Left colon (tissue), 2 donors: Measurements from ENCODE around the gene OBP2B. TPM values are rescaled to one million over a fixed set of nuclear protein-coding genes. Genes with fewer than 3 reads are reported as not detected.
"Not testable (repeated sequence)": the region's sequence is repeated elsewhere in the genome, so short reads cannot be mapped to it uniquely, and the experiment has no call there.

Experiments
- ATAC-seq: fragments of 200-7000 bp; cut with Tn5 transposase; one replicate; pipeline ENCODE4 v1.9.1; 2020; ENCODE audit warnings: mild to moderate bottlenecking, moderate library complexity
- DNase-seq, 2 donors: peaks; one replicate each; pipeline ENCODE4 v3.0.0-alpha.2; 2020
- intact Hi-C, 2 donors: fragments of 100-400 bp; cut with DNase I in 1 of 2; cut with micrococcal nuclease in 1 of 2; formaldehyde crosslinking; loops; one replicate each; pipeline versions ENCODE4 v1.11.2 to v1.14.0; 2022; cut with DNase I, micrococcal nuclease
- total RNA-seq, 2 donors: library from RNA; stranded (reverse); fragmentation: NEBNext Ultra II Directional; extraction: Animal tissue kit (Norgen Biotek cat#: 25700); gene quantifications; one replicate each; pipeline ENCODE4 v1.2.1, GENCODE V29; 2021
- donor health status: DM: no; HTN: no; CAD: no.
- donor health status: DM: yes; HTN: yes; CAD: no.

OBP2B gene
- total RNA-seq, 2 donors from 2014 or later: not detected

DNA sequence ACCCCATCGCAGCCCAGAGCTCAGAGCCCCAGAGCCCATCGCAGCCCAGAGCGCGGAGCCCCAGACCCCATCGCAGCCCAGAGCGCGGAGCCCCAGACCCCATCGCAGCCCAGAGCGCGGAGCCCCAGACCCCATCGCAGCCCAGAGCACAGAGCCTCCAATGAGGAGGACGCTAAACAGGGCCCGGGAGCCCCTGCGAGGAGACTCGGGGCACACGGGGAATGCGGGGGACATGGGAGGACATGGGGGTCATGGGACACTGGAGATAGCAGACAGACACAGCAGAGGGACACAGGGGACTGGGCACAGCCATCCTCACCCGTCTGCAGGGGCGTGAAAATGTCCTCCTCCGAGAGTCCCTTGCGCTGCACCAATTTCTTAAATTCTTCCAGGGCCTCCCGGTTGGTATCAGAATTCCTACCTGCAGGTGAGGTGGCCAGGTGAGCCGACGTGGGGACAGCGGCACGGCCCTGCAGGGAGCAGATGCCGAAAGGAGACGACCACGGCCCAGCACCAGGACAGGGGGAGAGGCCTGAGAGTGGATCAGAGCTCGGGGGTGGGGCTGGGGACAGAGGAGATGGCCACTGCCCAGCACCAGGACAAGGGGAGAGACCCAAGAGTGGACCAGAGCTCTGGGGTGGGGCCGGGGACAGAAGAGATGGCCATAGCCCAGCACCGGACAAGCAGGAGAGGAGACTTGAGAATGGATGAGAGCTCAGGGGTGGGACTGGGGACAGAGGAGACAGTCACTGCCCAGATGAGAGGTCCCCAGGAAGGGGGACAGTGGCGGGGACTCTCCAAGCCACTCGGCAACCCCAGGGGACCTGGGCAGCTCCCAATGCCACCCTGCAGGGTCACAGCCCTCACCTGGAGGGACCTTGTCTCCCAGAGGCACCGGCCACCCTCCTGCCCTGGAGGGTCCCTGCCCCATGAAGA lies 2.8 kb downstream of the OBP2B start:
- ATAC-seq (no peak), DNase-seq (no peak)
- intact Hi-C loops: no loop called here

DNA sequence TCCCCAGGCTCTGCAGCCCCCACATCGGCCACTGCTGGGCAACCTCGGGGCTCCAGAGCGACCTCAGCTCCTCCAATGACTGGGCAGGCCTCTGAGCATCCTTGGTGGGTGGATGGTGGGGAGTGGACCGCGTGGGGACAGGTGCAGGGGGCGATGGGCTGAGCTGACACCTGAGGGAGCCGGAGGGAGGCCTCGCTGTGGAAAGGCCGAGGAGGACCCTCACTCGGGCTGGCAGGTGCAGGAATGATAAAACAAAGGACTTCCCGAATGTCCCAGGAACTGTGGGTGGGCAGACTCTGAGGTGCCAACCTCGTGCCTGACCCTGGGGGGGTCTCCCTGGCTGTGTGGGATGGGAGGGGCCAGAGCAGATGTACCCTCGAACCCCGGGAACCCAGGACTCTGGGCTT lies 3.6 kb downstream of the OBP2B start:
- intact Hi-C loops, DNase-seq, ATAC-seq: not testable (repeated sequence)

DNA sequence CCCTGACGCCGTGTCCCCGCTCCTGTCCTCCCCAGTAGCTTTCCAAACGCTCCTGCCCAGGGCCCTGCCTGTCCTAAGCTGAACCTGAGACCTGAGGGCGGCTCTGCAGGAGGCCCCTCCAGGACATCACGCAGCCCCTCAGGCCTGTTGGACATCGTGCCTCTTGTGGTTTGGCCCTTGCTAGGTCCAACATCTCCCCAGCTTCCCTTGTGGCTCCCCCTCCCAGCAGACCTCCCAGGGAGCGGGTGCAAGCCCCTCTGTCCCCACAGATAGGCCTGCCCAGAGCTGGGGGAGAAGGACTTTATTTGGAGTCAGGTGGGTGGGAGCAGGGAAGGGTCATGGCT lies 4.1 kb downstream of the OBP2B start:
- ATAC-seq: no peak
- intact Hi-C loops: no loop called here

DNA sequence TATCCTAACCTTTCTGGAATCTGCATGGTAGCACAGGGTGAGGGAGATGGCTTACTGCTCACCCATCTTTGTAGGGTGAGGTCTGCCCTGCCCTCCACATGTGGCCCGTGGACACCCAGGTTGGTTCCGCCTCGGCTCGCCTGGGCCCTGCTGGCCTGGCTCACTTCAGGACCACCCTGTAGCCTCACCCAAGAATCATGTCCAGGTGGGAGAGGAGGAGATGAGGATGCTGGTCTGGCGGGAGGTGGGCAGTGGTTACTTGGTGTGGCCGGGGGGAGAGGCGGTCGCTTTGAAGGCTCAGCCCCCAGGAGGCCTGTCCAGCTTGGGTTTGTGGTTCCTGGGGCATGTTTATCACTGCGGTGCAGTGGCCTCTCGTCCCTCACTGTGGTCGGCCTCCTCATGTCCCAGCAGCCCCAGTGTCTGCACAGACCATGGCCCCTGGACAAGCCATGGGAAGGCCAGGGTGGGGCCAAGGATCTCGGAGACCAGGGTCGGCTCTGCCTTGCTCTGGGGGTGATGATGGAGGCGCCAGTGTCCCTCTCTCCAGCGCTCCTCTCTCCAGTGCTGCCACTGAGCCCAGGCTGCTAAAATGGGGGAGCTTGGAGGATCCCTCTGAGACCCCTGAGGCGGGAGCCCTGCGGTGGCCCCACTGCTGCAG lies 4.6 kb downstream of the OBP2B start:
- ATAC-seq (no peak), DNase-seq (no peak)
- intact Hi-C loops: no loop called here

More for the DNA sequence above, 4.1 kb downstream of the OBP2B start:
- DNase-seq: no peak

DNA sequence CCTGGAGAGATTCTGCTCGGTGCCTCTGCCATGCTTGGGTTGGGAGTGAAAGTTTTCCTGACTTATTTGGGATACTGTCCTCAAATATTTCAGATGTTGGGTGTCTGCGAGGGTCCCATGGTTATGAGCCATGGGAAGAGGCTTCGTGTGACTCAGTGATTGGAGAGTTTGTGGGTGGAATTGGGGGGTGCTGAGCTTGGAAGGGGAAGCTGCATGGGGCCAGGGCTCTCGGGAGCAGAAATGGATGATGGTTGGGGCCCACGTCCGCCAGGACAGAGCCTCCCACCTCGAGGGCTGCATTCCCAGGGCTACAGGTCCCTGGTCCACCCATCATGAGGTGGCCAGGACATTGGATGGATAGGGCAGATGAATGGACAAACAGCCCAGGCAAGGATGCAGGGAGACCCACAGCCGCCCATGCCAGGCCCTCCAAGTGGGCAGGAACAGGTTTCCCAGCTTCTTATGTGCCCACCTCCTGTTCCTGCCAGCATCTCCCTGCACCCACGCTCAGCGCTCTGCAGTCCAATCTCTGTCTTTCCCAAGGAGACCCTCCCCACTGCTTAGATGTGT lies 5.5 kb downstream of the OBP2B start:
- ATAC-seq (no peak), DNase-seq (no peak)
- intact Hi-C loops: no loop called here

DNA sequence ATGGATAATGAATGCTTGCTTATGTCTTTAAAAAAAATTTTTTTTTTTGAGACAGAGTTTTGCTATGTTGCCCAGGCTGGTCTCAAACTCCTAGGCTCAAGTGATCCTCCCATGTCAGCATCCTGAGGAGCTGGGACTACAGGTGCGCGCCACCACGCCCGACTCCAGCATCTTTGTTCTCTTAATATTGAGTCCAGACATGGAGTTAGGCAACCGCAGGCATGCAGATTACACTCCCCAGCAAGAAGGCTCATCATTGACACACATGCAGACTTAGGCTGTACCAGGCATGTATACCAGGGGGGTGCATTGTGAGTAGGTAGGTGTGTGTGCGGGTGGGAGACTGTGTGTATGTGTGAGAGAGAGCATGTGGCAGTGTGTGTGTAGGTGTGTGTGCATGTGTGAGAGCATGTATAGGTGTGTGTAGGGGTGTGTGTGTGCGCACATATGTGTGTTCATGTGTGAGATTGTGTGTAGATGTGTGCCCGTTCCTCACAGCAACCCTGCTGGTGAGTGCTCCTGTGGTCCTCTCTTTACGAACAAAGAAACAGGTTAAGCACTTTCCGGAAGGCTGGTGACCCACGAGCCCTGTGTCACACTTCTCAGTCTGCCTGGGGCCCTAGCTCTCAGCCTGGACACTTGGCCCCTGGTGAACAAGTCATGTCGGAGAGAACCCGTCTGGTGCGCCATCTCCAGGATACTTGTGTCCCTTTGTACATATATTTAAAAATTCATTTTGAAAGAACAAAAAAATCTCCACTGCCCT lies 6.2 kb downstream of the OBP2B start:
- DNase-seq (no peak), ATAC-seq (no peak)
- intact Hi-C loops: no loop called here

DNA sequence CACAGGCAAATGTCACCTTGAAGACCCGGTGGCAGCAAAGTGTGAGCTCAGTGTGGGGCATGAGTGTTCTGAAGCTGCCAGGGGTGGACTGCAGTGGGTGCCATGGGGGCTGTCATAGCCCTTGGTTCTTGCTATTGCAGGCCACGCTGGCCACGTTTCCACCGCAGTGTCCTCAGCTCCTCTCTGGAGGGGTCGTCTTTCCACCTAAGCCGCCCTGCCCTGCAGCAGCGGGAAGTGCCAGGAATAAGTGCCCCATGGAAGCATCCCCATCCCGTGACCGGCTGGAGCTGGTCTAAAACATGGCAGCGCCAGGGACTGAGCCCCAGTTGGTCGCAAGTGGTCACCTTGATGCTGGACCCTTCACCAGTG lies 6.9 kb downstream of the OBP2B start:
- DNase-seq (no peak), ATAC-seq (no peak)
- intact Hi-C loops: no loop called here

DNA sequence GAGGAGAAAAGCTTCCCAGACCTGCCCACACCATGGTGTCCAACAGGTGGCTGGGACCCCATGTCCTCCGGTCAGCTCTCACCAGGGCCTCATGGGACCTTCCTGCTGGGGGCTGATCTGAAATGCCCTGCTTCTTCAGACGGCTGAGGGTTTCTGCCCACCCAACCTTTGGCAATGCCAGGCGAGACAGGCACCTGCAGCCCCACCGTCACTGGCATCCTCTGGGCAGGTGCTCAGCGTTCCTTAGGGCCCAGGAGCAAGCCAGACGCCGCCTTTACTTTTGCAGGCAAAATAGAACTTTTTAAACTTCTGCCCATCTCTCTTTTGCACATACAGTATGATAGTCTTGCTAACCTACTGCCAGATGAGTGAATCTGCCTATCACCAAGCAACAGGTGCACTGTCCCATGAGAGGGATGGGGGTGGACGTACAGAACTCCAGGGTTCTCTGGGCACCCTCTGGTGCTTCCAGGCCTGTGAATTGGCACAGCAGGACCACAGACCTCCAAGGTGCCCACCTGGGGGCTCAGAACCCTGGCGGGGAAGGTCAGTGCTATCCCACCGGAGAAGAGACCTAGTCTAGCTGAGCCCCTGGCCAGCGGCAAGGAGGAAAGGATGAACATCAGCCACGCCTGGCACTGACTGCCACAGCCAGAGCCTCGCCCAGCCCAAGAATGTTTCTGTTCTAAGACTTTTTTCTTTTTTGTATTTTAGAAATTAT lies 7.5 kb downstream of the OBP2B start:
- intact Hi-C loops: no loop called here
- DNase-seq (no peak), ATAC-seq (no peak)

DNA sequence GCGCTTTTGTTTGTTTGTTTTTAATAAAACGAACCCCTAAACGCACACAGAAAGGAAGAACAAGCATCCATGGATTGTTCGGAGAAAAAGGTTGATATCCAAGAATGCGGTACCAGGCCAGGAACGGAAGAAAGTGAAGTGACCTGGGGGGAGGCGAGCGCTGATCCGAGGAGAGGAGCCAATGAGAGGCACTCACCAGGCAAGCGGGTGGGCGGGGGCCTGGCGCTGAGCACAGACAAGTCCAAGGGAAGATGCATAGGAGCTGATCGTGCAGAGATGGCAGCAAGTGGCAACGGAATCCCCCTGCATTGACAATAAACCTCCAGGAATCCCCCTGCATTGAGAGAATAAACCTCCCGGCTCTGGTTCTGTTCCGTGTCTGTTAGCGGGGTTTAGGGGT lies 8.4 kb downstream of the OBP2B start:
- DNase-seq: no peak
- ATAC-seq: no peak
- intact Hi-C loops: no loop called here

DNA sequence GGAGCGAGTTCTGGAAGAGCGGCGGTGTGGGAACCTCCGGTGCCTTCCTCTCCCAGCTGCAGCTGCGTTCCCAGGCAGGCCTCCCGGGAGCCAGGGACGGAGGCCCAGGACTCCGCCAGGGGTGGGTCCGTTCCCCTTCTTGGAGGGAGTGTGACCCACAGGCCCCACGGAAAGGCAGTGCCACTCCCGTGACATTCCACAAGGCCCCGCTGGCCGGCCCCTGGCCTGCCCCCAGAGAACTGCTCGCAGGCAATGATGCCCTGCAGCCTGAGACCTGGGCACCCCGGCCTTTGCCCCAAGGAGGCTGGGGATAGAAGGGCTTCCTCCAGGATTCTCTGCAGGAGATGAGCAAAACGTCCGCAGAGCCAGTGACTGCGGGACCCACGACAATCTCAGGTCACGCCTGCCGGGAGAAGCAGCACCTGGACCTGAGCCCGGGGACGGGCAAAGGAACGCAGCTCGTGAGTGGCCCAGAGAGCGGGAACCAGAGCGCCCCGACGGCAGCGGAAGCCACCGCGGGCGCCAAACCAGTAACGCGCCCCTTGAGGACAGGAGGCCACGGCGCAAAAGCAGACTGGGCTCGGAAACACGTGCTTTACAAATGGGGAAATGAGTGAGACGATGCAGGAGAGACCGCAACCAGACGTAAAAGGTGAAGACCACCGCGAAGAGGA lies 9.3 kb downstream of the OBP2B start:
- intact Hi-C loops: no loop called here
- ATAC-seq: peak; percentile 96
- DNase-seq: peak; percentile 53 to 66

DNA sequence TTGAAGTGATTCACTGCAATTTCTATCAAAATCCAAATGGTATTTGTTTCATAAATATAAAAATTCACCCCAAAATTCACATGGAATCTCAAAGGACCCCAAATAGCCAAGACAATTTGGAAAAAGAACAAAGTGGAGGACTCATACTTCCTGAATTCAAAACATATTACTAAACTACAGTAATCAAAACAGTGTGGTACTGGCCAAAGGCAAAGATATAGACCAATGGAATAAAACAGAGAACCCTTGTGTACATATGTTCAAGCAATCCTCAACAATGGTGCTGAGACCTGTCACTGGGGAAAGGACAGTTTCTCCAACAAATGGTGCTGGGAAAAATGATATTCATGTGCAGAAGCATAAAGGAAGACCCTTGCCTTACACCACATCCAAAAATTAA lies 14.0 kb downstream of the OBP2B start:
- ATAC-seq (no peak), DNase-seq (no peak)
- intact Hi-C loops: no loop called here

DNA sequence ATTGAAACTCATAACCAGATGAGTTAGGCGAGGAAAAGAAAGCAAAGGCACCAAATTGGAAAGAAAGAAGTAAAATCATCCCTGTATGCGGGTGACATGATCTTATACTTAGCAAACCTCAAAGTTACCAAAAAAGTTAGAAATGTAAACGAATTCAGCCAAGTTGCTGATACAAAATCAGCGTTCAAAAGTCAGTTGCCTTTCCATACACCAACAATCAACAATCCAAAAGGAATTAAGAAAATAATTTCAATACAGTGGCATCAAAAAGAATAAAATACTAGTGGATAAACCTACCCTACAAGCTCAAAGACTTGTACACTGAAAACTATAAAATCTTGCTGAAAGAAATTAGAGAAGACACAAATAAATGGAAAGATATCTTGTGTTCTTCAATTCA lies 14.5 kb downstream of the OBP2B start:
- ATAC-seq (no peak), DNase-seq (no peak)
- intact Hi-C loops: no loop called here

DNA sequence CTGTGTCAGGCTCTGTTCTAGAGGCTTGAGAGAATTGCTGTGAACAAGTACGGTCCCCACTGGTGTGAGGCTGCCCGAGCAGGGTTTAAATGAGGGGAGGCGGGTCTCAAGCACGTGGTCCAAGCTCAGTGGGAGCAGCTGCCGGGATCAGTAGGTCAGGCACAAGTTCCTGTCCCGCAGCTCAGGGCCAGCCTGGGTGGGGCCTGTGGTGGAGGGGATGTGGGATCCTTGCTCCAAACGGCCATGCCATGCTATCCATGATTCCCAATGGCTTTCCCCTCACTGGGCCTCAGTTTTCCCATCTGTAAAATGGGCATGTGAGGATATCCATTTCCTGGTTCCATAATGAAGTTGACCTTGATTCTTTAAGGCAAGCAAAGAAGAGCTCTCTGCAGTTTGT lies 17.1 kb downstream of the OBP2B start:
- intact Hi-C loops: no loop called here
- ATAC-seq (no peak), DNase-seq (no peak)

DNA sequence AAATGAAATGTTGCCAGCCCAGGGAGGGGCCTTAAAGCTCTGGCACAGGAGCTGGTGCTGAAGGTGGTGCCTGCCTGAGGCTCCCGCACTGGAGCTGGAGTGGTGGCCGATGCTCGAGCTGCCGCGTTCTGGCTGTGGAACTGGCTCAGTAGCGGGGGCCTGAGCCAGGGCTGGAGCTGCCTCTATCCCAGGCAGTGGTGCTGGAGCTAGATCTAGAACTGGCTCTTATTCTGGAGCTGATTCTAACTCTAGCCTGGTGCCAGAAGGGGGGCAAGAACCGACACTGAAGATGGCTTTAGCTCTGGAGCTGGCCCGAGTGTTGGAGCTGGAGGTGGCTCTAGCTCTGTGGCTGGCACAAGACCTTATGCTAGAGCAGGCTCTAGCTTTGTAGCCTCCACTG lies 19.2 kb downstream of the OBP2B start:
- no peak for DNase-seq

DNA sequence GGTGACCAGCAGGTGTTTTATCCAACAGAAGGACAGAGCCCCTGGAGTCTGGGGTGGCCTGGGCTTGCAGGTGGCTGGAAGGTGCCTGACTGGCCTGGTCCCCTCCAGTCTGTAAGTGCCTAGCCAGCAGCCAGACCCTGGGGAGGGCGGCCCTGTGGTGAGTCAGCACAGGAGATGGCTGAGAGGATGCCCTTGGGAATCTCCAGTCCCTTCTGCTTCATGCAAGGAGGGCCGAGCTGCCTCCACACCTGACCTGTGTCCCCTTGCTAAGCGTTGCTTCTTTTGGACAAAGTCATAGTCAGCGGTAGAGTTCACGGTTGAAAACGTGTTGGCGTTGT lies 20.2 kb downstream of the OBP2B start:
- no peak for DNase-seq
- intact Hi-C loops: loop anchor here in 1 of 2 donors (5.0 to 10.0 kb wide), 2 partner anchors 146 to 298 kb away; partner anchors contain the start of gene SURF6
- ATAC-seq: no peak

More for the DNA sequence above, 19.2 kb downstream of the OBP2B start:
- ATAC-seq: no peak
- intact Hi-C loops: loop anchor here in 1 of 2 donors (5.0 to 10.0 kb wide), 2 partner anchors 145 to 297 kb away; partner anchors contain the start of gene SURF6

DNA sequence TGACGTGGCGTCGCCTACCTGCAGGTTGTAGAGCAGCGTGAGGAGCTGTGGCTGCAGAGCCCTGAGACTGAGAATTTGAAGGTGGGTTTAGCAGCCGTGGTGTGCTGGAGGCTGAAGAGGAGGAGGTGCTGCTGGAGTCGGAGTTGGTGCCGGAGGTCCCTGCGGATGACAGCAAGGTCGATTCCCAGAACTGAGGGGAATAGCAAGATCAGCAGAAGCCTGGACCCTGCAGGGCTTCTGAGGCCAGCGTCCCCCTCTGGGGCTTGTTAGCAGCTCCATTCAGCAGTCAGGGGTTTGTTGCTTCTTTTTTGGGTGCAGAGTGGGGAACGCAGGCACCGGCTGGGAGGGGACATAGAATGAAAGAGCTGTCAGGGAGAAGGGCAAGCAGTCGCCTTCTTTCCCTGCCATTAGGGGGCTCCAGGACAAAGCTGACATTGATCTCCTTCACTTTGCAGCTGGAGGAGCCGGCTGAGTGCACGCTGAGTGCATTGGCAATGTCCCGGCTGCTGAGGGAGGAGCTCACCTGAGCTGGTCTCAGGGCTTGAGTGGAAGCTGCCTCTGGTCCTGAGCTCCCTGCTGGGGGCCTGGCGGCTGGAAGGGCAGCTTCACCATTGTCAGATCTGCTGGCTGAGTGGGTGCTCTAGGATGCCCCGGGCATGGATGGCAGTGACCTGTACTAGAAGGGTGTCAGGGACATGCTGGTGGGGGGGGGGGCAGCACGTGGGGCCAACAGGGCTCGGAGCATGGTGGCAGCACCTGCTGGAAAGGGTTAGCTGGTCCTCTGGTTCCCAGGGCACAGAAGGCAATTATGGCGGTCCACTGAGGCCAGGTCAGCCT lies 20.8 kb downstream of the OBP2B start:
- intact Hi-C loops: loop anchor here in 1 of 2 donors (5.0 to 10.0 kb wide), 2 partner anchors 147 to 299 kb away; partner anchors contain the start of gene SURF6
- DNase-seq (peak in 1 of 2 donors; percentile 44), ATAC-seq (peak; percentile 70)

DNA sequence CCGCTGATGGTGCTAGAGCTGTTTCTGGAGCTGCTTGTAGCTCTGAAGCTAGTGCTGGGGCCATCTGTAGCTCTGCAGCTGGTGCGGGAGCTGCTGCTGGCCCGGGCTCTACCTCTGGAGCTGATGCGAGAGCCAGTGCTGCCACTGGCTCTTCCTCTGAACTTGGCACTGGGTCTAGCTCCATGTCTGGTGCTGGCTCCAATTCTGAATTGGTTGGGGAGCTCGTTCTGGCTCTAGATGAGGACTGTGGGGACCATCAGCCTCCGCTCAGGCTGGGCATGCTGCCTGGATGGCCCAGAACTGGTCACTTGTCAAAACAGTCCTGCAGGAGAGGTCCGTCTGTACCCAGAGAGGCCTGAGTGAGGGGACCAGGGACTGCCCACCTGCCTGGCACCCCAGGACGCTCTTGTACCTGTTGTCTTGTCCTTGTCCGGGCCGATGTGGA lies 21.5 kb downstream of the OBP2B start:
- intact Hi-C loops: loop anchor here in 1 of 2 donors (5.0 to 10.0 kb wide), 2 partner anchors 147 to 300 kb away; partner anchors contain the start of gene SURF6
- ATAC-seq (no peak), DNase-seq (no peak)
